Endothelial cell of umbilical vein (primary cell): ENCODE data around the gene PDPN. TPM values are rescaled to one million over a fixed set of nuclear protein-coding genes. Genes with fewer than 3 reads are reported as not detected.

Source experiments
- BruUV-seq: library from RNA; stranded (reverse); fragments of 400-500 nt; replicated peaks from 2 replicates; lab custom pipeline; 2021; lab: Mats Ljungman, UMichigan
- CTCF ChIA-PET: fragments of 300-600, 350-600 bp; sonication (Branson Sonifier 250); formaldehyde crosslinking; loops from one replicate; lab custom pipeline; 2021; ENCODE audit warnings: antibody characterized with exemption, inconsistent platforms; lab: Charles Lee
- POLR2A ChIA-PET: fragments of 300-600, 350-600 bp; sonication (Branson Sonifier 250); formaldehyde crosslinking; loops from one replicate; lab custom pipeline; 2021; ENCODE audit warnings: antibody characterized with exemption, inconsistent platforms; lab: Charles Lee
- DNase-seq: peaks from one replicate; pipeline ENCODE4 v3.0.0-alpha.2; 2011; ENCODE audit warnings: low read depth, low spot score
- FAIRE-seq: peaks from 2 replicates; lab custom pipeline; 2011; peaks lifted over from hg19 to GRCh38; lab: Jason Lieb, UNC
- H2AFZ ChIP-seq: 2 replicates; pipeline ENCODE4 v1.6.0; 2012; ENCODE audit warnings: low read depth, low read length, control low read depth, inconsistent platforms
- H3K27ac ChIP-seq: 2 replicates; pipeline ENCODE4 v1.5.1; 2011; ENCODE audit warnings: low read depth, mild to moderate bottlenecking, control low read depth, low read length, moderate library complexity; ENCODE audit not compliant: insufficient read depth
- H3K27me3 ChIP-seq, 2 experiments: 2 replicates each; pipeline versions ENCODE4 v1.6.0 to v1.6.1; 2011; ENCODE audit warnings: low read length in 2 of 2, mixed read lengths in 1 of 2; ENCODE audit not compliant: control insufficient read depth in 2 of 2, insufficient read depth in 2 of 2
- H3K36me3 ChIP-seq, 2 experiments: 2 replicates in 1 of 2; 3 replicates in 1 of 2; pipeline ENCODE4 v1.5.1; 2011; ENCODE audit warnings: low read length in 2 of 2, mild to moderate bottlenecking in 1 of 2, moderate library complexity in 1 of 2; ENCODE audit not compliant: control insufficient read depth in 2 of 2, insufficient read depth in 2 of 2; ENCODE audit errors: extremely low read depth in 1 of 2
- H3K4me1 ChIP-seq: 3 replicates; pipeline ENCODE4 v1.5.1; 2011; ENCODE audit warnings: mild to moderate bottlenecking, low read length; ENCODE audit not compliant: control insufficient read depth, insufficient read depth; ENCODE audit errors: extremely low read depth
- H3K4me2 ChIP-seq: 2 replicates; pipeline ENCODE4 v1.6.1; 2011; ENCODE audit warnings: low read length, control low read depth, mixed read lengths; ENCODE audit not compliant: insufficient read depth
- H3K4me3 ChIP-seq, 3 experiments: fragments of 200-600 bp in 1 of 3; sonication (generic), shearing (Covaris generic) in 1 of 3; replicated peaks in 1 of 3; 2 replicates each; pipeline ENCODE4 v1.5.1; 2011 to 2016; ENCODE audit warnings: control low read depth in 3 of 3, low read length in 3 of 3, mild to moderate bottlenecking in 2 of 3, inconsistent platforms in 1 of 3, low read depth in 1 of 3, moderate library complexity in 1 of 3; ENCODE audit not compliant: insufficient read depth in 1 of 3
- H3K79me2 ChIP-seq: 2 replicates; pipeline ENCODE4 v1.6.0; 2012; ENCODE audit warnings: low read length, inconsistent platforms; ENCODE audit not compliant: control insufficient read depth, insufficient read depth
- H3K9ac ChIP-seq: replicated peaks from 2 replicates; pipeline ENCODE3; 2011; ENCODE audit warnings: low read length, control low read depth; ENCODE audit not compliant: insufficient read depth; ENCODE audit errors: extremely low read depth
- H3K9me1 ChIP-seq: replicated peaks from 3 replicates; pipeline ENCODE4 v1.6.0; 2011; ENCODE audit warnings: mild to moderate bottlenecking, low read length; ENCODE audit not compliant: control insufficient read depth, insufficient read depth; ENCODE audit errors: extremely low read depth
- H3K9me3 ChIP-seq: replicated peaks from 2 replicates; pipeline ENCODE4 v1.5.1; 2012; ENCODE audit warnings: low read length, inconsistent platforms; ENCODE audit not compliant: control insufficient read depth, insufficient read depth
- H4K20me1 ChIP-seq: replicated peaks from 2 replicates; pipeline ENCODE3; 2011; ENCODE audit warnings: mild to moderate bottlenecking, low read length; ENCODE audit not compliant: control insufficient read depth, insufficient read depth; ENCODE audit errors: extremely low read depth
- EZH2 ChIP-seq: IDR thresholded peaks from 2 replicates; pipeline ENCODE4 v1.6.1; 2012; ENCODE audit warnings: borderline replicate concordance, low read depth, mild to moderate bottlenecking, moderate library complexity, low read length, inconsistent platforms; ENCODE audit not compliant: severe bottlenecking
- FOS ChIP-seq: IDR thresholded peaks from 2 replicates; pipeline ENCODE4 v1.6.1; 2011; ENCODE audit warnings: mild to moderate bottlenecking, low read length, moderate library complexity, borderline replicate concordance; ENCODE audit not compliant: insufficient read depth
- GATA2 ChIP-seq: IDR thresholded peaks from 2 replicates; pipeline ENCODE4 v1.7.0; 2011; ENCODE audit warnings: low read depth, mild to moderate bottlenecking, moderate library complexity, mixed read lengths, low read length; ENCODE audit not compliant: insufficient read length, insufficient read depth
- JUN ChIP-seq: IDR thresholded peaks from 2 replicates; pipeline ENCODE4 v1.6.1; 2011; ENCODE audit warnings: borderline replicate concordance, low read depth; ENCODE audit not compliant: insufficient read length, insufficient read depth
- MAX ChIP-seq: IDR thresholded peaks from 2 replicates; pipeline ENCODE4 v1.6.1; 2011; ENCODE audit not compliant: insufficient read depth, insufficient read length
- MYC ChIP-seq: IDR thresholded peaks from one replicate; pipeline ENCODE4 v1.6.1; 2011; ENCODE audit warnings: mild to moderate bottlenecking, low read depth, low read length
- POLR2A ChIP-seq: IDR thresholded peaks from 2 replicates; pipeline ENCODE4 v1.6.1; 2012; ENCODE audit warnings: low read depth, mild to moderate bottlenecking, control low read depth, low read length
- POLR2AphosphoS5 ChIP-seq: IDR thresholded peaks from 2 replicates; pipeline ENCODE4 v1.6.1; 2012; ENCODE audit warnings: low read depth, mild to moderate bottlenecking, control low read depth, low read length, moderate library complexity; ENCODE audit not compliant: insufficient read depth
- dilution Hi-C: fragments of 300-500 bp; cut with MboI; formaldehyde crosslinking; loops from one replicate; pipeline ENCODE4 v1.15.0; 2019; ENCODE audit warnings: low sequenced_read_pairs; ENCODE audit not compliant: extremely low pct_ligation_motif_present
- intact Hi-C: fragments of 100-400 bp; cut with micrococcal nuclease; formaldehyde crosslinking; loops from one replicate; pipeline ENCODE4 v1.10.0; 2022
- polyA plus RNA-seq, 4 experiments: library from polyadenylated mRNA; depleted of rRNA in 3 of 4; stranded (reverse) in 3 of 4; unstranded in 1 of 4; fragments of >200 nt; gene quantifications; 2 replicates each; pipeline versions ENCODE4 v1.2.1 to v1.2.3, GENCODE V29; 2011 to 2012; ENCODE audit warnings: missing spikeins in 1 of 4
- total RNA-seq: library from RNA; stranded (reverse); gene quantifications from 2 replicates; pipeline ENCODE4 v1.2.3, GENCODE V29; 2021
- TF ChIP-seq, protein P1 (sequence below), 2 donors: IDR thresholded peaks; 1 replicate in 1 of 2; 2 replicates in 1 of 2; pipeline ENCODE4 v1.5.1; 2011; ENCODE audit warnings: low read length in 2 of 2, mild to moderate bottlenecking in 2 of 2, moderate library complexity in 2 of 2, control low read depth in 1 of 2, inconsistent platforms in 1 of 2, low read depth in 1 of 2; ENCODE audit not compliant: insufficient read depth in 1 of 2; ENCODE audit errors: extremely low read depth in 1 of 2

The PDPN gene
- total and polyA plus RNA-seq, 2 donors (not counting 3 experiments of a cell fraction or from before 2014, with no cell fraction given) = not detected

DNA sequence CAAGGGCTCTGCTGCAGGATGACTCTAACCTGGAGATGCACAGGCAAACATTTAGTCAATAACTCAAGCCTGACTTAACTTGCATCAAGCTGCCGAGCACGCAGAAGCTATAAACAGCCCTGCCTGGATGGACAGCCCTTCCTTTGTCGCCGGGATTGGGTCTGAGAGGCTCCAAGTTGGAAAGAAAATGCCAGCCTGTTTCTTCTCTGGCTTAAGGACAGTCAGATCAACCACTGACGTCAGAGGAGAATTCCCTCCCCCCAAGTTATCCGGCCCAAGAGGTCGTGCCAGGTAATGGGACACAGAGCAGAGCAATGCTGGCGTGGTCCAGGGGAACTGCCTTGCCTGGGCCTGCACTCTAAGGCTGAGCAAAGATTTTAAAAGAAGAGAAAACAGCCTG is 42.8 kb upstream of the PDPN start:
- FAIRE-seq (no peak), DNase-seq (no peak)
- intact Hi-C loops (no loop called here), dilution Hi-C loops (no loop called here)
- H3K9ac ChIP-seq = no peak overlapping the region
- no peak overlapping the region for H2AFZ ChIP-seq
- POLR2A ChIA-PET = no interaction called here
- CTCF ChIA-PET = no interaction called here
- no TSS peak for BruUV-seq
- H3K4me2 ChIP-seq = no peak overlapping the region
- H3K4me1 ChIP-seq = no peaks in the 10 kb centered on the region
- no peaks in the 10 kb centered on the region for H3K9me1 ChIP-seq
- H3K9me3 ChIP-seq = peaks cover 11% of the 10 kb centered on the region
- H3K4me3 ChIP-seq = no peak overlapping the region
- H3K27ac ChIP-seq = no peak overlapping the region
- no peaks in the 10 kb centered on the region for H3K27me3 ChIP-seq
- H3K79me2 ChIP-seq = no peaks in the 10 kb centered on the region
- H4K20me1 ChIP-seq = no peaks in the 10 kb centered on the region
- no peaks in the 10 kb centered on the region for H3K36me3 ChIP-seq
- TF ChIP-seq GATA2 = no peak
- no peak for TF ChIP-seq POLR2A
- no peak for TF ChIP-seq POLR2AphosphoS5
- no peak for TF ChIP-seq JUN
- no peak for TF ChIP-seq MYC
- no peak for TF ChIP-seq EZH2
- TF ChIP-seq, protein P1, sequence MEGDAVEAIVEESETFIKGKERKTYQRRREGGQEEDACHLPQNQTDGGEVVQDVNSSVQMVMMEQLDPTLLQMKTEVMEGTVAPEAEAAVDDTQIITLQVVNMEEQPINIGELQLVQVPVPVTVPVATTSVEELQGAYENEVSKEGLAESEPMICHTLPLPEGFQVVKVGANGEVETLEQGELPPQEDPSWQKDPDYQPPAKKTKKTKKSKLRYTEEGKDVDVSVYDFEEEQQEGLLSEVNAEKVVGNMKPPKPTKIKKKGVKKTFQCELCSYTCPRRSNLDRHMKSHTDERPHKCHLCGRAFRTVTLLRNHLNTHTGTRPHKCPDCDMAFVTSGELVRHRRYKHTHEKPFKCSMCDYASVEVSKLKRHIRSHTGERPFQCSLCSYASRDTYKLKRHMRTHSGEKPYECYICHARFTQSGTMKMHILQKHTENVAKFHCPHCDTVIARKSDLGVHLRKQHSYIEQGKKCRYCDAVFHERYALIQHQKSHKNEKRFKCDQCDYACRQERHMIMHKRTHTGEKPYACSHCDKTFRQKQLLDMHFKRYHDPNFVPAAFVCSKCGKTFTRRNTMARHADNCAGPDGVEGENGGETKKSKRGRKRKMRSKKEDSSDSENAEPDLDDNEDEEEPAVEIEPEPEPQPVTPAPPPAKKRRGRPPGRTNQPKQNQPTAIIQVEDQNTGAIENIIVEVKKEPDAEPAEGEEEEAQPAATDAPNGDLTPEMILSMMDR (IDR thresholded peaks at IDR 0.05; ENCODE audit: extremely low read depth in 1 of 2, insufficient read depth in 1 of 2, low read depth in 1 of 2, low read length in 2 of 2) = no peak
- TF ChIP-seq MAX = no peak
- no peak for TF ChIP-seq FOS
